GM18526 (cell line): Measurements from ENCODE around the gene CYB561.

Source experiments
- POLR2A ChIP-seq: IDR thresholded peaks from 3 replicates; pipeline ENCODE4 v1.6.1; 2011; ENCODE audit not compliant: insufficient read length; ENCODE audit errors: extremely low read depth

The CYB561 gene

DNA sequence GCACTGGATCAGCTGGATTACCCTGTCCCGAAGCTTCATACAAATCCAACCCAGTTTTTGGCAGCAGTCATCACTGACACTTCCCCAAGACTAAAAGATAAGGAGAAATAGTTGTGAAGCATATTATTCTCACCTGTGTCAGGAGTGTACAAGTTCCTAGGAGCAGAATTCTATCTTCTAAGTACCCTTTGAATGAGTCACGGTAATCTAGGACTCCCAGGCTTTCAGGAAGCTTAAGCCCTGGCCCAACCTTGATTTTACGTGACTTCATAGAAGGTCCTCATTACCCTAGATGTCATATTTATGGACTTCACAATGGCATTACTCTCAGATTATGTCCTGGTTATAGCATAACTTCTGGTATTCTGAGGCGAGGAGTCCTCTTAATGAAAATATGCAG, 31.9 kb downstream of the CYB561 start:
- no peak for TF ChIP-seq POLR2A

DNA sequence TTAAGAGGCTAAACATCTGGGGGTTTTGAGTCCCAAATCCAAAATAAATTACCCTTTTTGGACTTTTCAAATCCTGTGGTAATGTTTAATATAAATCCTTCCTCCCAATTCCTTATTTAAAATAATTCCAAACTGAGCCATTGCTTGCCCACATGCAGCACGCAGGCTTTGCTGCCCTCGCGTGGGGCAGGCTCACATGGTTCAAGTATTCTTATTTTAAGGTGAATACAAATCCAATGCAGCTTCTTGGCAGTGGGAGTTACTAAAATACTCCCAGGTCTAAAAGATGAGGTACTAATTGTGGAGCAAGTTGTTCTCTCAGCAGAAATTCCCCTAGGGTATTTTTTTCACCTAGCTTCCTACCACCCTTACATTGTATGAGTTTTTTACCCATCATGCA, 33.0 kb downstream of the CYB561 start:
- no peak for TF ChIP-seq POLR2A

DNA sequence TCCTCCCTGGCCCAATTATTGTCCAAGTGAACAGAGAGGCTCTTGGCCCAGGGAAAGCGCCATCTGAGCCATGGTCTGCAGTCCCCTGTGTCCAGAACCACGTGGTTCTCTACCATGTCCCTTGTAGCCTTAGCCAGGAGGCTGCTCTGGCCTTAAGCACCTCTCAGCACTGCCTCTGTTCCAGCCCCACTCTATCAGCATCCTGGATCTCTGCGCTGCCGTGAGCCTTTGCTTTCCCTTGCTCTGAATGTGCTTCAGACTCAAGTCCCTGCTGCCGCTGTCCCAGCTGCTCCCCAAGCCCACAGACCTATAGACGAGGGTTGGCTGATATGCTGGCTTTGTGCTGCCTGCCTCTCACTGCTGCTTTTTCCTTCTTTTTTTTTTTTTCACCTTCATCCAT, 33.9 kb downstream of the CYB561 start:
- TF ChIP-seq POLR2A = no peak

DNA sequence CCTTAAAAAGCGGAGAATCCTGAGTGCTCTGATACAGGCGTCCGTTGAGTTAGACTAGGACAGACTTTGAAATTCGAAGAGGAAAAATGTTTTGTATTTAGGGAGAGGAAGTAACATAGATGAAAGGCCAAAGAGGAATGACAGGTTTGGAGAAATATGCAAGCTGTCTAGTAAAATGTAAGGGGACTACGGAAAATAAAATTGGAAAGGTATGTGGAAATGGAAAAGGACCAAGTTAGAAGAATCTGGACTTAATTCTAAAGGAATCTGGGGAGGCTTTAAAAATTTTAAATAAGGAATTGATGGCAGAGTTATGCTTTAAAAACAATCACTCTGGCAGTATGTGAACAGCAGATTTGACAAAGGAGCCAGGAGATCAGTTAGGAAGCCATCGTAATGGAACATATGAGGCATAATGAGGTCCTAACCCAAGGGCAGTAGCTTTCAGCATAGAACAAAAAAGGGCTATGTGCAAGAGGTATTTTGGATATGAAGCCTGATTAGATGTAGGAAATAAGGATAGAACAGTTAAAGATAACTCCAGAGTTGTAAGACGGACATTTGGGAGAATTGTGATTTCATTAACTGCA, 38.3 kb downstream of the CYB561 start:
- no peak for TF ChIP-seq POLR2A

DNA sequence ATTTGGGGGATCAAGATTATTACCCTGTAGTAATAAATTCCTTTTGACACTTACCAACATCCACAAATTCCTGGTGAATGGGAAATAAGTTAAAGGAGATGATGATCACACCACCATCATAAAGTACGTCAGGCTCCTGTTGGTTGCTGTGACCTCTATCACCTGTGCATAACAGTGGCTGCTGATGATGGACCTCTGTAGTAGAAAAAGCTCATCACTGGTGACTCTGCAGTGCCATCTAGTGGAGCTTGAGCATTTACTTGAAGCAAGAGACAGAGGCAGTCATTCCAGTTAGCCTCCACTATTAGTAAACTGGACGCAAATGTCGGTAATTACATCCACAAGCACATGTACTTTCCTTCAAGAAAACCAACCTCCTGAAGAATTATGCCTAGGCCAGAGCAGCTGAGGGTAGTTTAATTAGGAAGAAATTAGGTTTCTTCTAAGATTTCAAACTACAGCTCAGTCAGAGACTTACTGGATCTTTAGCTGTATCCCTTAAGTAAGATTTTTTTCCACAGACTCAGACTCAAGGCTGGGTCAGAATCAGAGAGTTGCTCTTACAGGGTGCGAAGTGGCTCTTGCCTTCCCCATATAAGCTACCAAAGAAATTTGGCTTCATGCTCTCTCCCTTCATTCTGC, 39.3 kb downstream of the CYB561 start:
- no peak for TF ChIP-seq POLR2A

DNA sequence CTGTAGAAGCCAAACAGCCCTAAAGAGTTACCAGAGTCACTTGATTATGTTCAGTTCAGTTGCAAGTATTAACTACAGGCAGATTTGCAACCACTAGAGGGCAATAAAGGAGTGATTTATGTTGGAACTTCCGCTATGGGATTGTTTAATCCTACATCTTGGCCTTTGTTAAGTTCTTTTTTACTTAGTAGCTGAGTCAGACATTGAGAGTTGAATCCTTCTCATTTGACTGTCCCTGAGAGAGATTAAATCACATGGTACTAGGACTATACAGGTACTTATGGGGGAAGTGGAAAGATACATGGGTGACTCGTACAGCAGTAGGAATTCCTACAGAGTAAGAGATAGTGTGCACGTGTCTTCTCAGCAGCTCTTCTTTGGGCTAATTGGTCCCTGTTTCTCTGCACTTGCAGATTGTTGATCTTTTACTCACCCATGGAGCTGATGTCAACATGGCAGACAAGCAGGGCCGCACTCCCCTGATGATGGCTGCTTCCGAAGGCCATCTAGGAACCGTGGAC, 40.3 kb downstream of the CYB561 start:
- no peak for TF ChIP-seq POLR2A

DNA sequence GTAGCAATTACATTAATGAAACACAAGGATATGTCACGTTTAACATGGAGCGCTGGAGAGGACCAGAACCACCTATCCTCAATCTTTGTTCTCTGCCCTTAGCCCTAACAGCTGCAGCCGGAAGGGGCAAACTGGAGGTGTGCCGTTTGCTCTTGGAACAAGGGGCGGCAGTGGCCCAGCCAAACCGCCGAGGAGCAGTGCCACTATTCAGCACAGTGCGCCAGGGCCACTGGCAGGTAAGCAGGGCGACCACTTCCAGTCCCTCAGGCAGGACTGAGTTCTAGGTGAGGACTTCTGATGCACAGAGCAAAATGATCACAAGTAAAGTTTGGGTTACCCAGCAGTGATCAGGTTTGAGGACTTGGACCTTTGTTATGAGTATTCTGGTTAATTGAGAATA, 41.1 kb downstream of the CYB561 start:
- TF ChIP-seq POLR2A = no peak

DNA sequence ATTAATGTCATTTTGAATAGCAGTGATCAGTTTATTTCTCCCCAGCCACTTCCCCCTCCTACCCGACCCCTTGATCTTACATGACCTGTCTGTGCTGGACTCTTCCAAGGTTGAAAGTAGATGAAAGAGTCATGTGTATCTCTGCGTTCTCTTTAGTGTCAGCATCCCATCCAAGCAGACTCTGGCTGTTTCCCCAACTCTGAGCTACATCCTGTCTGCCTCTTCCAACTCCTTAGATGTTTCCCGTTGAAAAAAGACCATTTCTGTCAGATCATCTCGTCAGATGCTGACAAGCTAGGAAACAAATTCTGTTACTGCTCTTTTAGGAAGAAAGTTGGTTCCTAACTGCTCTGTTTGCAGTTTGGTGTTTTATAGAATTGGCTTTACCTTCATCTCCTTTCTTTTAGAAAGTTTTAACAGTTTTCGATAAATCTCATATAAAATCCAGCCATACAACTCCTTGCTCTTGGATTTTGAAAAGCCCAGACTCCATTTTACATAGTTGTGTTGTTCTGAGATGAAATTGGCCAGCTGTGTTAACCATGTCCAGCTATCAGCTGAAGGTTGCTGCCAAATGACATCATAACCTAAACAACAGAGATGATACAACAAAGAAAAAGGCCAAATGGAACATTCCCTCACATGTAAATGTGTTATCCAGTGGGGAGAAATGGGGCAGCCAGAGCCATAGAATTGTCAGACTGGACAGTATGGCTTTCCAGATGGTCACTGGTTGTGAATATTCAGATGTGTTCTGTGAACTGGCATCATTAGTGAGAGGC, 43.5 kb downstream of the CYB561 start:
- no peak for TF ChIP-seq POLR2A

DNA sequence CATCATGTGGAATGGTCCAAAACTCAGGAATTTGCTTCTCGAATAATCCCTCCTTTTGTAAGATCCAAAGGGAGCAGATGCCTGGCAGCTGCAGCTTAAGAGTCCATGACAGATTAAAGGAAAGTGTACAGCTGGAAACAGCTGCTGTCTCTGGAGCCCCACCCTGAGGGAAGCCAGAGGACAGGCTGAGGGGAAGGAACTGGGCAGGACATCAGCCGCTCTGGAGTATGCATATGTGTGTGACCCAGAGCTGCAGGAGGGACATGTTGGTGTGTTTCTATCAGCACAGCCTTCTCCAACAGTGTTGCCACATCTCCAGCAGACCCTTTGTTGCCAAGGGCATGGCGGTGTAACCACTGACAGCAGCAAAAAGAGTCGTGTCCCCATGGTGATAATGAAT, 46.2 kb downstream of the CYB561 start:
- no peak for TF ChIP-seq POLR2A

DNA sequence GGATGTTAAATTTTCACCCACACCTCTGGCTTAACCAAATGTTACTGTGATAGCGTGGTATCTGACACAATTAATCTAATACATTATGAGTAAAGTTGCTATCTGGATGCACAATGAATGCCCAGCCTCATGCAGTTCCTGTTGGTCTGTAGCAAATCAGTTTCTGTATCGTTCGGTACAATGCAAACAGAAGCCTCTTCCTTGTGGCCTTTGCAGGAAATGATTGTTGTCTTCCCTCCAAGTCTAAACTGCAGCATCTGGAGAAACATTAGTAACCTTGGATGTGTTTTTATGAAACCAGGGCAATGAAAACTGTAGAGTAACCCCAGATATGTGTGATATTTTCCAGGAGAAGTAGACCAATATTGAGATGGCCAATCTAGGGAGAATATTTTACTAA, 46.8 kb downstream of the CYB561 start:
- no peak for TF ChIP-seq POLR2A

DNA sequence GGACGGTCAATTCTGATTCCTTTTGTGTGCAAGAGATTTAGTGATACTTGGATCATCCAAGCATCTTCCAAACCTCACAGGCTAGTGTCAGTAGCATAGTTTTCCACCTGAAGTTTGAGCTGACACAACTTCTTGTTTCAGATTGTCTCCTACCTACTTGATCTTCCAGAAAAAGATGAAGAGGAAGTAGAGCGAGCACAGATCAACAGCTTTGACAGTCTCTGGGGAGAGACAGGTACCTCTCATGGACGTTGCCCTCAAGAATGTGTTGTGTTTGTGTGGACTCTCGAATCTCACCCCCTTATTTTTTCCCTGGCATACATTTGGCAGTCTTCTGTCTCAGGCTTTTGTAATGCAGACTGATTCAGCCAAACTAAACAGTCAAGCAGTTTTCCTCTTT, 47.4 kb downstream of the CYB561 start:
- no peak for TF ChIP-seq POLR2A

DNA sequence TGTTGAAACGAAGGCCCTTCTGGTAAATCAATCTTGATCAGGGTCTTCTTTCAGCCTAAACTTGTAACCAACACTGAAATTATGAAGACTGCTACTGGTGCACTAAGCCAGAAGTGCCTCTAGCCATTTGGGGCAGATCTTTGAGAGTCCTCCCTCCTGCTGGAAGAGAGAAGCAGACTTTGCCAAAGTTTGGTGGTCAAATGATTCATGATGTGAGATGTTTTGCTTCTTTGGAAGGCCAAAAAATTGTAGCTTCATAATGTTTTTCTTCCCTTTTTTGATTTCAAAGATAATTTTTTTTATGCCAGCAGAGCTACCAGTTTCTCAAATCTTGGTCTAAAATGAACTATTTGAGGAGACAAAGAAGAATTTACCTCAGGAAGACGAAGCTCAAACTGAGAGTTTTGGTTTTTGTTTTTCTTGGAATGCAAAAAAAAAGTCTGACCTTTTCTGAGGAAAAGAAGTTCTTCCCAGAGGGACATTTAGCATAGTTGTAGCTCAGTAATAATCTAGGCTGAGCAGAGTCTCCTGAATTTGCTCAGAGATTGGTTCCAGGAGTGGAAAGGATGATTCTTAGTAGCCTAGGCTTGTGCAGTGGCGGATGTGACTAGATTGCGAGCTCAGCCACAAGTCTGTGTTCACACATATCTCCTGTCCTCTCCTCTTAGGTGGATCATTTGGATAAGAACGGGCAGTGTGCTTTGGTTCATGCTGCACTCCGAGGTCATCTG, 50.9 kb downstream of the CYB561 start:
- no peak for TF ChIP-seq POLR2A

DNA sequence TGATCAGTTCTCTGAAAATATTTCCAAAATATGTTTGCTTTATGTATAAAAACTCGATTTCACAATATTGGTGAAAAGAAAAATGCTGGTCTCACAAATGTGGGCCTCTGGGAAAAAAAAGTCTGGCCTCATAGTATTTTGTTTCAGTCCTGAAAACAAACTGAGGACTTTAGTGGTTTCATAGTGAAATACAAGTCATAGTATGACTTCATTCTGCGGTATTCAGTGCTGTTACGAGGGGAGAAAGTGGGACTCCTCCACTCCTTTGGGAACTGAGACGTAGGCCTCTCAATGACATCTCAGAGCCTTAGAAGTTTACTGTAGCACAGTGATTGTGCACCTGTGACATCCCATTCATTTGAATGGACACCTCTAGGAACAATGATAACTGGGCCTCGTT, 56.0 kb downstream of the CYB561 start:
- TF ChIP-seq POLR2A = no peak

DNA sequence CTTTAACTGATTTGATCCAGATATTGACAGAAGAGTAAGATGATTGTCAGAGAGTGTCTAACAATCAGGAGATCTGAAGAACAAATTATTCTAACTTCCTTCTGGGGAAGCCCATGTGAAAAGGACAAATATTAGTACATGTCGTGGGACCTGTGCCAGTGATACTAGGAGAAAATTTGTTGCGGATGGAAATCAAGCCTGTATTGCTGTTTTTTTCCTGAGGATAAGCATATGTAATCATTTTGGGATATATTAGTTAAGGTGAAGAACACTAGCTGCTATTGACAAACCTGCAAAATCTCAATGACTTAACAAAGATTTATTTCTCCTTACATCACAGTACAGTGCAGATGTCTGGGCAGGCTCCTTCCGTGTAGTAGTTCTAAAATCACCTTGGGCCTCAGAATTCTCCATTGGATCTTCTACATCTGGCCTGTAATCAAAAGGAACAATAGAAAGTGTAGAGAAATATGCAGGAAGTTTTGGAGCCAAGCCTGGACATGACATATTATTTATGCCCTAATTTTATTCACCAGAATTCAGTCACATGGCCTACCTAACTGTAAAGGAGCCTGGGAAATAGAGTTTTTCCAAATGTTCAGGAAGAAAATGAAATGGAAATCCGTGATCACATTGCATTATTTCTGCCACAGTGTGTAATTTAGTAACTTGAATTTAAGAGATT, 58.3 kb downstream of the CYB561 start:
- TF ChIP-seq POLR2A = no peak

DNA sequence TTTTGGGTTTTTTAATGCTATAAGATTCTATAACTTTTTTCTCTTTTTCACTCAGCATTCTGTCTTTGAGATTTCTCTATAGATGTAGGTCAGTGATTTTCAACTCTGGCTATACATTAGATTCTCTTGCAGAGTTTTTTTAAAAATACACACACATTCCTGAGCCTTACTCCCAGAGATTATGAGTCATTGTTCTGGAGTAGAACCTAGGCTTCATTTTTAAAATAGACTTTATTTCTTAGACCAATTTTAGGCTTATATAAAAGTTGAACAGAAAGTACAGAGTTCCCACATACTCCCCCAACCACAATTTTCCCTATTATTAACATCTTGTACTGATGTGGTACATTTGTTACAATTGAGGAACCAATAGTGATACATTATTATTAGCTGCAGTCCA, 63.3 kb downstream of the CYB561 start:
- no peak for TF ChIP-seq POLR2A
